ENCODE results near the gene MED27. TPM values are rescaled to one million over a fixed set of nuclear protein-coding genes. Genes with fewer than 3 reads are reported as not detected.
A peak's percentile ranks its signal among the peaks of the same experiment; 100 is the strongest.

MED27 gene
- total and polyA plus RNA-seq, 10 of the 15 experiments (the other 5 are each of a cell fraction or from before 2014, with no cell fraction given) = 20.3 to 50.3 (median 35.5) TPM

- TF ChIP-seq SKIL (IDR thresholded peaks at IDR 0.05; ENCODE audit: low read depth, poor library complexity, severe bottlenecking) (no peak), MEF2A (IDR thresholded peaks at IDR 0.05; ENCODE audit: insufficient read depth, low read depth, low read length) (no peak)
Measured at GRCh38 chr9:132040246-132040645, 39.4 kb downstream of the MED27 start (continued).

GRCh38 chr9:132039284-132039683 is 40.4 kb downstream of the MED27 start:
- H3K79me2 ChIP-seq (ENCODE audit: control insufficient read depth, insufficient read depth, low read length) = no peaks in the 10 kb centered on the region
- peaks cover 11% of the 10 kb centered on the region for H4K20me1 ChIP-seq (ENCODE audit: control insufficient read depth, insufficient read depth)
- POLR2A ChIA-PET = no interaction called here
- no peak overlapping the region for H3K4me3 ChIP-seq
- DNase-seq (ENCODE audit: low read depth, low spot score) (no peak), ATAC-seq (no peak), FAIRE-seq (no peak)
- SMC1A ChIA-PET (ENCODE audit: uncharacterized antibody, unreplicated experiment) = interaction anchor here (0.7 kb wide), 1 partner anchor 13 kb away, joined by 3 read pairs; no protein-coding TSS in a partner anchor
- RAD21 ChIA-PET (ENCODE audit: unreplicated experiment) = no interaction called here
- TF ChIP-seq TCF3 (IDR thresholded peaks at IDR 0.05; ENCODE audit: borderline replicate concordance, insufficient read depth, low read depth, low read length) (peak; percentile 50; the same call in 1 of the 2 replicates), BCL3 (IDR thresholded peaks at IDR 0.05; ENCODE audit: borderline replicate concordance, insufficient read depth, low read depth, low read length, poor library complexity, severe bottlenecking) (peak; percentile 92), SUZ12 (IDR thresholded peaks at IDR 0.05; ENCODE audit: unreplicated experiment) (no peak), CBX3 (IDR thresholded peaks at IDR 0.05; ENCODE audit: borderline replicate concordance, low read depth) (no peak), PBX3 (IDR thresholded peaks at IDR 0.05; ENCODE audit: insufficient replicate concordance, low read depth, low read length) (peak; percentile 53), KDM1A (IDR thresholded peaks at IDR 0.05; ENCODE audit: borderline replicate concordance) (no peak)
- H3K4me1 ChIP-seq (ENCODE audit: control insufficient read depth, insufficient read depth, low read length) = no peaks in the 10 kb centered on the region
- no peaks in the 10 kb centered on the region for H3K27me3 ChIP-seq (replicated peaks in 1 of 2; ENCODE audit: control insufficient read depth in 2 of 2, insufficient read depth in 2 of 2, low read length in 1 of 2)
- H3K27ac ChIP-seq (ENCODE audit: control insufficient read depth, insufficient read depth) = no peak overlapping the region
- no peak overlapping the region for H2AFZ ChIP-seq (ENCODE audit: control insufficient read depth, low read depth, low read length)
- WGBS (ENCODE audit: insufficient coverage, insufficient replicate concordance, low lambda C conversion rate, missing lambda C conversion rate) = 98% methylated on average over 9 of the region's 9 CpGs
- no peak overlapping the region for H3K4me2 ChIP-seq (ENCODE audit: control insufficient read depth, insufficient read depth)
- intact Hi-C loops (cut with micrococcal nuclease; ENCODE audit: unreplicated experiment) (no loop called here), in situ Hi-C loops (cut with MboI) (no loop called here)
- CTCF ChIA-PET = interaction anchor here (1.1 kb wide), 1 partner anchor 9 kb away, joined by 3 read pairs; no protein-coding TSS in a partner anchor
- H3K9me3 ChIP-seq (replicated peaks; ENCODE audit: control insufficient read depth, insufficient read depth, low read length) = no peaks in the 10 kb centered on the region
- no peak overlapping the region for H3K9ac ChIP-seq (ENCODE audit: control insufficient read depth, insufficient read depth, low read length)
- no TSS peak for BruUV-seq (replicated peaks)
- peaks cover 0 to under 1% of the 10 kb centered on the region in 2 experiments; a peak in 1 of 4 replicates for H3K36me3 ChIP-seq (ENCODE audit: control insufficient read depth in 2 of 2, insufficient read depth in 2 of 2, low read length in 1 of 2)
